GM19023 (cell line): ENCODE data around the gene ARHGEF18.
"Not testable (repeated sequence)": the region's sequence is repeated elsewhere in the genome, so short reads cannot be mapped to it uniquely, and the experiment has no call there.

Experiments
- ATAC-seq: cut with Tn5 transposase; IDR thresholded peaks from one replicate; pipeline ENCODE4 v1.9.1; 2021; ENCODE audit warnings: mild to moderate bottlenecking, moderate library complexity; ENCODE audit not compliant: unreplicated experiment

Gene ARHGEF18

DNA sequence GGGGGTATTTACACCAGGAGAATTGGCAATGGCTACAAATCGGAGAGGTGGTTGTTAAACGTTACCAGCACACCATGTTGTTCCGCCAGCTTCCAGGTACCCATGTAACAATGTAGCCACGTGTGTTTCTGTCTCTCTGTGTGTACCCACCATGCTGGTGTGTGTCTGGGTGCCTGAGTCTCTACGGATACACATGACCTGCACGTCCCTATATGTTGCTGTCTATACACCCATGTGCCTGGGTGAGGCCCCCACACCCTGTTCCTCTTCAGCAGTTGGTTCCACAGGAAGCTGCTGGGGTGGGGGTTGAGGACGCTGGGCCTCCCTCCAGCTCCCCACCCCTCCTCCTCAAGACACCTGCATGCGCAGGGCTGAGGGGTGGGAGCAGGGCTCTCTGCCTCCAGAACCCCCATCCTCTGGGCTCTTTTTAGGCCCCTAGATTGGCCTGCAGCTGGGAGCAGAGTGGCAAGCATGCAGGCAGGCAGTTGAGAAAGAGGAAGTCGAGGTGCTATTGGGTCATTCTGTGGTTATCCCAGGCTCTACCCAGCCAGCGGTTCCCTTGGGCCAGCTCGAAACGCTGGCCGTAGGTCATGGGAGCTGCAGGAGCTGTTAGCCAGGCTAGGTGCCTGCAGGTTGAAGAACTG, at the start of gene ARHGEF18:
Gene ARHGEF18, plus strand, starts transcription at position 351 of the 644 bp plus-strand sequence. CDS start 13,954 bp downstream, outside the sequence.
- ATAC-seq, result no peak

DNA sequence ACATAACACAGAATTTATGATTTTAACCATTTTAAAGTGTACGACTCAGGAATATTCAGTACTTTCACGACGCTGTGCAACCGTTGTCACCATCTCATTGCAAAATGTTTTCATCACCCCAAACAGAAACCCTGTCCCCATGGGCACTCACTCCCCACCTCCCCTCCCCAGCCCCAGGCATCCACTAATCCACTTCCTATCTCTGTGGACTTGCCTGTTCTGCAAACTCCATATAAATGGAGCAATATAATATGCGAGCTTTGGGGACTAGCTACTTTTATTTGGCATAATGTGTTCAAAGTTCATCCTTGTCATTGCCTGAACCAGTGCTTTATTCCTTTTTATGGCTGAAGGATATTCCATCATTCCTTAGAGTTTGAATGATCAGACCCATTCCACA, 47.2 kb upstream of the ARHGEF18 start:
- no peak for ATAC-seq

DNA sequence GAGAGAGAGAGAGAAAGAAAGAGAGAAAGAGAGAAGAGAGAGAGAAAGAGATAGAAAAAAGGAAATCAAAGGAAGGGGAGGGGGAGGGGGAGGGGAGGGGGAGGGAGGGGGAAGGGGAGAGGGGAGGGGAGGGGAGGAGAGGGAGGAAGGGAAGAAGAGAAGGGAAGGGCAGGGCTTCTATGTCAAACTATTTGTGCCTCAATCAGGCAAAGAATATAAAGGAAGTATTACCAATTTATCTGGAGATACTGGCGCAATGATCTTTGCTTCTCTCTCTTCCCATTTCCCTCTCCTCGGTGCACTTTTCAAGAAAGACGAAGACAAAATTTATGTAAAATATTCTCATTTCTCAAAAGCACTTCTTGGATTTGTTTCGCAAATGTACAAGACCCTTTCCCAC, 45.3 kb upstream of the ARHGEF18 start:
- ATAC-seq, result no peak

DNA sequence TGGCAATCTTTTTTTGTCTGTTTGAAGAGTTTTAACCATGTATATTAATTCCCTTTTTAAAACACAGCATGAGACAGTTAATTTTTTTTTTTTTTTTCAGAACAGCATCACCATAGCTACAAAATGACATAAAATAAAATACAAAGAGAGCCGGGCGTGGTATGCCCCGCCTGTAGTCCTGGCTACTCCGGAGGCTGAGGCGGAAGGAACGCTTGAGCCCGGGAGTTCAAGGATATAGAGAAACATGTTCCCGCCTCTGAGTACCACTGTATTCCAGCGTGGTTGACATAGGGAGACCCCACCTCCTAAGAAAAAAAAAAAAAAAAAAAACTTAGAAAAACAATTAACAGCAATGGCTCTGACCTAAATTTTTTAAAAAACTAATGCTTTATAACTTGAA, 44.5 kb upstream of the ARHGEF18 start:
- no peak for ATAC-seq

DNA sequence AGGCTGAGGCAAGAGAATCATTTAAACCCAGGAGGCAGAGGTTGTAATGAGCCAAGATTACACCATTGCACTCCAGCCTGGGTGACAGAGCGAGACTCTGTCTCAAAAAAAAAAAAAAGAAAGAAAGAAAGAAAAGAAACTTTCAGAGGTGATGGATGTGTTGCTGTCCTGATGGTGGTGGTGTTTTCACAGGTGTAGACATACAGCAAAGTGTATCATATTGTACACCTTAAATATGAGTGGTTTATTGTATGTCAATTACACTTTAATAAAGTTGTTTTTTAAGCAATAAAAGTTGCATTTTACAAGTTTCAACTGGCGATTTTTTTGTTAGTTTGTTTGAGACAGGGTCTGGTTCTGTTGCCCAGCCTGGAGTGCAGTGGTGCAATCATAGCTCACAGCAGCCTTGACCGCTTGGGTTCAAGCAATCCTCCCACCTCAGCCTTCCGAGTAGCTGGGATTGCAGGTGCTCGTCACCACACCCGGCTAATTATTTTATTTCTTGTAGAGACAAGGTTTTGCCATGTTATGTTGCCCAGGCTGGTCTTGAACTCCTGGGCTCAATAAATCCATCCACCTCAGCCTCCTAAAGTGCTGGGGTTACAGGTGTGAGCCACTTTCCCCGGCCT, 41.0 kb upstream of the ARHGEF18 start:
- no peak for ATAC-seq

DNA sequence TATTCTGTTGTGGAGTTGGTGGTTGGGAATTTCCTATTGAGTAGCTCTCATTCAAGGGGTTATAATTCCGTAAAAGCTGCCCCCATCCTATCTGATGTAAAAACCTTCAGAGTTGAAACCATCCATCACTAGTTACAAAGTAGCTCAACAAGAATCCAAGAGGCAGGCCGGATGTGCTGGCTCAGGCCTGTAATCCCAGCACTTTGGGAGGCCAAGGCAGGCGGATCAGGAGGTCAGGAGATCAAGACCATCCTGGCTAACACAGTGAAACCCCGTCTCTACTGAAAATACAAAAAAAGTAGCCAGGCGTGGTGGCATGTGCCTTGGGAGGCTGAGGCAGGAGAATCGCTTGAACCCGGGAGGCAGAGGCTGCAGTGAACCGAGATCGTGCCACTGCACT, 40.4 kb upstream of the ARHGEF18 start:
- not testable (repeated sequence) for ATAC-seq

DNA sequence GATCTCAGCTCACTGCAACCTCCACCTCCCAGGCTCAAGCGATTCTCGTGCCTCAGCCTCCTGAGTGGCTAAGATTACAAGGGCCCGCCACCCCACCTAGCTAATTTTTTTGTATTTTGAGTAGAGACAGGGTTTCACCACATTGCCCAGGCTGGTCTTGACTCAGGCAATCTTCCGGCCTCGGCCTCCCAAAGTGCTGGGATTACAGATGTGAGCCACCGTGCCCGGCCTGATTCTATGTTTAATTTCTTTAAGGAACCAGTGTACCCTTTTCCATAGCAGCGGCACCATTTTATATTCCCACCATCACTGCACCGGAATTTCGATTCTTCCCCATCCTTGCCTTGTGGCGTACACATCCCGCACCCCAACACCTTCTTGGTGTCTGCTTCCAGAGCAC, 36.8 kb upstream of the ARHGEF18 start:
- ATAC-seq, result no peak

DNA sequence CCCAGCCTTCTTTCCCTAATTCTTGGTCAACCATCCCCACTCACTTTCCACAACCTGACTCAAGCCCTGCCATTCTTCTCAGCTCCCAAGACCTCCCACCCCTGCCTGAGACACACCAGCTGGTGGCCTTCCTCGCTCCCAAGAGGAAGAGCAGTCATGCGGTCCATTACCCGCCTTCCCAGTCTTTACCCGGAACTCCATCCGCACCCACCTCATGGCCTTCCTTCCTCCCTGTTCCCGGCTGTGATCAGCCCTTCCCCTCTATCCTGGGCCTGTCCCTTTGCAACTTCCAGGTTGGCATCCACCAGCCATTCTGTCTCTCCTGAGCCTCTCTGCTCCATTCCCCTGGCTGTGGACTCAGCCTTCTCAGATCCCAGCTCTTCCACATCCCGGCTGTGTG, 35.9 kb upstream of the ARHGEF18 start:
- ATAC-seq, result no peak

DNA sequence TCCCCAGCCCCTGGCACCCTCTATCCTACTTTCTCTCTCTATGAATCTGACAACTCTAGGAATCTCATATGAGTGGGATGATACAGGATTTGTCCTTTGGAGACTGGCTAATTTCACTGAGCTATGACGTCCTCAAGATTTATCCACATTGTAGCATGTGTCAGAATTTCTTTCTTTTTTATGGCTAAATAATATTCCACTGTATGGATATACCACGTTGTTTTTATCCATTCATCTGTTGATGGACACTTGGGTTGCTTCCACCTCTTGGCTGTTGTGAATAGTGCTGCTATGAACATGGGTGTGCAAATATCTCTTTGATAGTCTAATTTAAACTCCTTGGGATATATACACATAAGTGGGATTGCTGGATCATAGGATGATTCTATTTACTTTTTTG, 30.6 kb upstream of the ARHGEF18 start:
- ATAC-seq, result no peak

DNA sequence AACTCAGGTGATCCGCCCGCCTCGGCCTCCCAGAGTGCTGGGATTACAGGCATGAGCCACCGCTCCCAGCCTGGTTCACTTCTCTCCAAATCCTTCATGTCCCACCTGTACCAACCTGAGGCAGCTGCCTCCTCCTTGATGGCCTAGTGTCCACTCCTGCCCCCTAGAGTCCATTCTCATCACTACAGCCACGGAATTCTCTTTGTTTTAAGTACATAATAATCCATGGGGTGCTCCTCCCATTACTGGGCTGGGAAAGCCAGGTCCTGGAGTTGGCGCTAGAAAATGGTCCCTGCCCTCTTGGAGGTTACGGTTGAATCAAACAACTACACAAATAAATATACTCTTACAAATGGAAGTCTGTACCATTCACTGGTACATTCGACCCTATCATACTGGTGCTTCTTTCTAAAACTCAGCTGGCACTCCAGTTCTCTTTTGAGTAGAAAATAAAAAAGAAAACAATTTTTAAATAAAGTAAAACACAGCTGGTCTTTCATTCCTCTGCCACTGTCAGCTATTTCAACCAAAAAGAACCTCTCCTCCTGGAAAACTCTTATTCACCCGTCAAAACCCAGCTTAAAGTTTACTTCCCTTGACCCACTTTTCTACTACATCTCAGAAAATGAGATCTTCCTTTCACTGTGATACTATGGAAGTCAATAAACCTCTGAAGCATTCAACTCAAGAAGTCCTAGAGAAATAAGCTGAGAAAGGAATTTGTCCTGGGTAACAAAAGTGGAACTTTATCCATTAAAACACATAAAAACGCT, 22.4 kb upstream of the ARHGEF18 start:
- no peak for ATAC-seq

DNA sequence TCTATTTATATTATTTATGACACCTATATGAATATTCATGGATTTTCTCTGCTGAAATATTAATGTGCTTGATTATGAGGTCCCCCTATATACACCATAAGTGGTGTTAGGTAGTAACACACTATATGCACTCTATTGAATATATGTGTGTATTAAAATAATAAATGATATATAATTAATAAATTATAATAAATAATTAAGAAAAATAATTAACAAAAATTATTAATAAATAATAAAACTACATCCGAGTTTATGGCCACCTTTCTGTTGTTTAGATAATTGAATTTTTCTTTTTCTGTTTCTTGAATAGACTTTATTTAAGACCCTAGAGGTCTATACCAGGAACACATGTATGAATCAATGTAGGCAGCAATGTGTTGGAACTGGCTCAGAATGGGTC, 20.9 kb upstream of the ARHGEF18 start:
- ATAC-seq, result no peak

DNA sequence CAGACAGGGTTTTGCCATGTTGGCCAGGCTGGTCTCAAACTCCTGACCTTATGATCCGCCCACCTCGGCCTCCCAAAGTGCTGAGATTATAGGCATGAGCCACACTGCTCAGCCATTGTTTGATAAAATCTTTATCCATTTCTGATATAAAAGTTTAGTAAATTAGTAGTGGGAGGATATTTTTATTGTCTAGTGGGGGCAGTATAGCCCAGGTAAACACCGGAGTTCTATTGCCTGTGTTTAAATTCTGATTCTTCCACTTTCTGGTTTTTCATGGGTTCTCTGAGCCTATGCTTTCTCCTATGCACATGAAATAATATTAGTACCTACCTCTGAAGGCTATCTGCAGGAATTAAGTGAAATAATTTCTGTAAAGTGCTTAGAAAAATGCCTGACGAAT, 20.1 kb upstream of the ARHGEF18 start:
- no peak for ATAC-seq

DNA sequence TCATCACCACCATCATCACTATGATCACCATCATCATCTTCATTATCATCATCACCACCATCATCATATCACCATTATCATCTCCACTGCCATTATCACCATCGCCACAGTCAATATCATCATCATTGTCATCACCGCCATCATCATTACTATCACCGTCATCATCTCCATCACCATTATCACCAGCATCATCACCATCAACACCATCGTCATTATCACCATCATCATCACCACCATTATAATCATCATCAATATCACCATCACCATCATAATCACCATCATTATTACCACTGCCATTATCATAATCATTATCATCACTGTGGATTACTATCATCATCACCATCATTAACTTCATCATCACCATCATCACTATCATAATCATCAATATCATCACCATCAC, 17.3 kb upstream of the ARHGEF18 start:
- no peak for ATAC-seq

DNA sequence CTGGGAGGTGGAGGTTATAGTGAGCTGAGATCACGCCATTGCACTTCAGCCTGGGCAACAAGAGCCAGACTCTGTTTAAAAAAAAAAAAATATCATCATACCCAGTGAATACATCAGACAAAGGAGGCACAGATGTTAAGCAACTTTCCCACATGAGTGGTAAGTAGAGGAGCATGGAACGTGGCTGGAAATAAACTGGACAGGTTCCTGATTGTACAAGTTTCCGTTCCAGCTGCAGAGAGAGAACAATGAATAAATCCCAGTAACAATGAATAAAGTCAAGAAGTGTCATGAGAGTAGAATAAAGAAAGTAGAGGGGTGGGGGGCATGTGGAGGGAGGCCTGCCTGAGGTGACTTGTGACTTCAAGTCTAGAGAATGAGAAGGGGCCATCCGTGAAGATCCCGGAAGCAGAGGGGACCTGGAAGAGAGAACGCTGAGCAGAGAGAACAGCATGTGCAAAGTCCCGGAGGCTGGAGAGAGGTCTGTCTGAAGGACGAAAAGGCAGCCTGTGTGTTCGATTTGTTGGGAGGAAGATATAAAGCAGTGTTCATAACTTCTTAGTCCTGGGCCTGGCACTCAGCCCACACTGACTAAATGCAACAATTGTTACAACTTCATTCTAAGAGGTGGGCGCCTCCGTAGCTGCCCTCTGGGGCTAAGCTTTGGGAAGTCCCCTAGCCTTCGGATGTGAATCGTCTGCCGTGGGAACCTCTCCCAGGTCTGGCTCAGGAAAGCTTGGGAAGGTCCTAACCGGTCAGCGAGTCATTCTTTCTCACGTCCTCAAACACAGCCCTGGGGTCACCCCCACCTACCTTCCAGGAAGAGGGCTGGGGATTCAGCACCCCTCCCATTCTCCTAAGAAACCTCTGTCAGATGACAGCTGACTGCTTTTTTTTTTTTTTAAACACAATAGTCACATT, 15.3 kb upstream of the ARHGEF18 start:
- ATAC-seq, result no peak

DNA sequence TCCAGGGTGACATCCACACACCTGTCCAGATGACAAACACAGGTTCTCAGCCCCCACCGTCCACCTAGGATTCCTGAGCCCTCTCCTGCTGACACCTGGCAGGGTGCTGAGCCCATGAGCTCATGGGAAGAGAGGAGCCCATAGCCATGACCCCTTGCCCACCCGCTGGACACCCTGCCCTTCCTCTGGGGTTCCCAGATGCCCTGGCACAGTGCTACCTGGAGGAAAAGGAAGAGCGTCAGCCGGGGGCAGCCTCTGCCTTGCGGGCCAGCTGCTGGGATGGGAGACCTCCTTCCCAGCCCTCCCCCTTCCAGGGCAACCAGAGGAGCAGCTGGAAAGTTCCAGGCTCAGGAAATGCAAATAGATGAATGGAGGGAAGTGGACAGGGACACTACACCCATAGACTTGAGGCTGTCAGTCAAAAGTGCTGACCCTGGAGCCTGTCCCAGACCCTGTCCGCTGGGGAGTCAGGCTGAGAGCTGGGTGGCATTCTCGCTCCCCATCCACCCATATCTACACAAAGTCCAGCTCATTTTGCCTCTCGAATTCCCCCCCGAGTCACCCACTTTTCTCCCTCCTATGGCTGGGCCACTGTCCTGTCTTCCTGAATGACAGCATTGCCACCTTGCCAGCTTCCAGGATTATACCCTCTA, 12.3 kb upstream of the ARHGEF18 start:
- no peak for ATAC-seq

DNA sequence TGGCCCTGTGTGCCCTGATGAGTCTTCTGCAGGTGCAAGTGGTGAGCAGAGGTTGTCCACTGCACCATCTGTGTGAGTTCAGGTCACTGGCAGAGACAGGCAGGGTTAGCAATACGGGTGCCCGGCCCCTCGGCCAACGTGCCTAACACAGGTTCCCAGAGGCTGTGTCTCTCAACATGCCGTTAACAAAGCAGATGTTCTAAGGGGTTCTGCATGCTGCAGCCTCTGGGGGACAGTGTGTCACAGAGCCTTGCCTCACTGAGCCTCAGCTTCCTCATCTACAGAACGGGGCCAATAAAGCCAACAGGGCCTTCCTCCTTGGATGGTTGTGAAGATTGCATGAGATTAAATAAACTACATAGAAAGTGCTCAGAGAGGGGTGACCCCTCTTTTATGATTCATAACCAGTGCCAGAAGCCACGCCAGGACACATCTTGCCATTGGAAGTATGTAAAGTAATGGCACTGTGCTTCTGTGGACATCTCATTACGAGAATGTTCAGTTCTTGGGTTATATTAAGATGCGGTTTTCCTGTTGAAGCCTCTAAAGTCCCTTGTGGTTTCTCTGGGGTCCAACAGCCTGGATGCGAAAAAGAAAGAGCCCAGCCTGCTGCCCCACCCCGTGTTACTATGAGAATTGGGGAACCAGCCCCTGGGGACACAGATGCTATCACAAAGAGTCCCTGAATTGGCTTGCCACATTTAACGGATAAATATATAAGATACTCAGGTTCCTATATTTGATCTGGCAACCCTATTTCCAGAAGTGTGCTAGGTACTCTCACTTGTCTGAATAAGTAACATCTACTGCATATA, 11.2 kb upstream of the ARHGEF18 start:
- ATAC-seq, result peak; percentile 65

DNA sequence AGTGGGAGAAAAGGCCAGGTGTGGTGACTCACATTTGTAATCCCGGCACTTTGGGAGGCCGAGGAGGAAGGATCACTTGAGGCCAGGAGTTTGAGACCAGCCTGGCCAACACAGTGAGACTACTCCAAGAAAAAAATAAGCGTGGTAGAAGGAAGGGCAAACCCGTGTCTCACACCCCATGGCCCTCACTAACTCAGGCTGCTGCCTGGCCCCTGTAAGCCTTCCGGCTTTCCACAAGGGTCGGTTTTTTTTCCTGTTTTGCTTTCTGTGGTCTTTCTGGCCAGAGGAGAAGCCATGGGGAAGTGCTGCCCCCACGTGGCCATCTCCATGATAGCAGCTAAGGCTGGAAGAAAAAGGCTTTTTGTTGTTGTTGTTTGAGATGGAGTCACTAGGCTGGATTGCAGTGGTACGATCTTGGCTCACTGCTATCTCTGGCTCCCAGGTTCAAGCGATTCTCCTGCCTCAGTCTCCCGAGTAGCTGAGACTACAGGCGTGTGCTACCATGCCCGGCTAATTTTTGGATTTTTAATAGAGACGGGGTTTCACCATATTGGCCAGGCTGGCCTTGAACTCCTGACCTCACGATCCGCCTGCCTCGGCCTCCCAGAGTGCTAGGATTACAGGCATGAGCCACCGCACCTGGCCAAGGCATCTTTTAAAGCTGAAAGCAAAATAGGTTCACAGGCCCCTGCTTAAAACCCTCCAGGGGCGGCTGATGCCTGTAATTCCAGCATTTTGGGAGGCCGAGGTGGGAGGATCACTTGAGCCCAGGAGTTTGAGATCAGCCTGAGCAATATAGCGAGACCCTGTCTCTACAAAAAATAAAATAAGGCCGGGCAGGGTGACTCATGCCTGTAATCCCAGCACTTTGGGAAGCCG, 7.5 kb upstream of the ARHGEF18 start:
- no peak for ATAC-seq

DNA sequence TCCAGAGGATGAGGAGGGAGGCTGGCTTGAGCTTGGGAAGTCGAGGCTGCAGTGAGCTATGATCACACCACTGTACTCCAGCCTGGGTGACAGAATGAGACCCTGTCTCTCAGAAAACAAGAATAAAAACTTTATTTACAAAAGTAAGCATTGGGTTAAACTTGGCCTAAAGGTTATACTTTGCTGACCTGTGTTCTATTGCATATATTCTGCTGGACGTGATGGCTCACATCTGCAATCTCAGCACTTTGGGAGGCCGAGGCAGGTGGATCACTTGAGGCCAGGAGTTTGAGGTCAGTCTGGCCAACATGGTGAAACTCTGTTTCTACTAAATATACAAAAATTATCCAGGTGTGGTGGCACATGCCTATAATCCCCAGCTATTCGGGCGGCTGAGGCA, 6.6 kb upstream of the ARHGEF18 start:
- no peak for ATAC-seq

DNA sequence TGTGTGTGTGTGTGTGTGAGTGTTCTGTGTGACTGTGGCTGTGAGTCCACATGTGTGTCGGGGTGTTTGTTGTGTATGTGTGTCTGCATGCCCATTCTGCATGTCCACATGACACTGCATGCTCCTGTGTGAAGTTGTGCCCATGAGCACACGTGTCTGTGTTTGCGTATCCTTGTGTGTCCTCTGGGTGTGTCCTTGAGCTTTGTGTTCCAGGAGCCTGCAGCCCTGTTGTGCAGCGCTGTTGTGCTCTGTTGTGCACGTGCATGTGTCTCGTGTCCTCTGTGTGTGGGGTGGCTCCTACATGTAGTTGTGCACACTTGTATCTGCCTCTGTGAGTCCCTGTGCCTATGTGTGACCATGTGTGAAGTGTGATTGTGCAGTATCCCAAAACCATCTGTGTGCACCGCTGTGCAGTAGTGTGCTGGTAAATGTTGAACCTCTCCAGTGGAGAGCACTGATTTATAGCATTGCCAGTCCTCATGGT, 2.2 kb upstream of the ARHGEF18 start:
- ATAC-seq, result no peak
